Tibial nerve (tissue), 4 donors: ENCODE results near the gene ZNF687. TPM values are rescaled to one million over a fixed set of nuclear protein-coding genes. Genes with fewer than 3 reads are reported as not detected.

ENCODE experiments used
- DNase-seq, 2 donors: peaks; one replicate each; pipeline ENCODE4 v3.0.0-alpha.2; 2019; ENCODE audit warnings: low spot score in 2 of 2
- H3K27ac ChIP-seq, 4 donors: fragments of 200-600 bp; sonication (generic) in 3 of 4; one replicate each; pipeline ENCODE4 v1.5.1; 2017 to 2019; ENCODE audit warnings: mild to moderate bottlenecking in 1 of 4
- H3K27me3 ChIP-seq, 2 donors: fragments of 200-600 bp; sonication (generic) in 1 of 2; one replicate each; pipeline versions ENCODE4 v1.5.1 to v1.6.0; 2017 to 2019
- H3K36me3 ChIP-seq, 3 donors: fragments of 200-600 bp; sonication (generic); one replicate each; pipeline ENCODE4 v1.5.1; 2018 to 2019
- H3K4me1 ChIP-seq, 4 donors: fragments of 200-600 bp; sonication (generic) in 3 of 4; one replicate each; pipeline ENCODE4 v1.5.1; 2017 to 2019
- H3K4me3 ChIP-seq, 4 donors: fragments of 200-600 bp; sonication (generic) in 3 of 4; one replicate each; pipeline ENCODE4 v1.5.1; 2017 to 2019; ENCODE audit warnings: mild to moderate bottlenecking in 1 of 4, moderate library complexity in 1 of 4
- H3K9me3 ChIP-seq, 4 donors: fragments of 200-600 bp; sonication (generic) in 3 of 4; one replicate each; pipeline ENCODE4 v1.5.1; 2017 to 2019
- EP300 ChIP-seq, 2 donors: sonication (generic); formaldehyde crosslinking; IDR thresholded peaks; one replicate each; pipeline ENCODE4 v1.6.1; 2017; ENCODE audit warnings: antibody characterized with exemption in 2 of 2, mild to moderate bottlenecking in 1 of 2
- POLR2A ChIP-seq, 2 donors: fragments of 450-650 bp; IDR thresholded peaks; one replicate each; pipeline ENCODE4 v1.6.1; 2017; ENCODE audit warnings: antibody characterized with exemption in 2 of 2, mild to moderate bottlenecking in 2 of 2, moderate library complexity in 2 of 2
- WGBS, 2 donors: methylation state at CpG; one replicate each; pipeline ENCODE4 v1.1.5; 2018; 5-methylcytosine and 5-hydroxymethylcytosine counted together
- total RNA-seq, 4 donors: library from RNA; depleted of rRNA; stranded (reverse); fragments of >200 nt; gene quantifications; one replicate each; pipeline ENCODE4 v1.1.0, GENCODE V29; 2016
- TF ChIP-seq, protein P1 (sequence below), 5 experiments: fragments of 200-600 bp in 3 of 5; fragments of 450-650 bp in 2 of 5; sonication (generic) in 3 of 5; IDR thresholded peaks; one replicate each; pipeline ENCODE4 v1.5.1; 2016 to 2019; ENCODE audit warnings: antibody characterized with exemption in 5 of 5, mild to moderate bottlenecking in 3 of 5, moderate library complexity in 2 of 5

The ZNF687 gene
- total RNA-seq, 4 donors from 2014 or later, result 21.1 to 35.3 (median 27.1) TPM

DNA sequence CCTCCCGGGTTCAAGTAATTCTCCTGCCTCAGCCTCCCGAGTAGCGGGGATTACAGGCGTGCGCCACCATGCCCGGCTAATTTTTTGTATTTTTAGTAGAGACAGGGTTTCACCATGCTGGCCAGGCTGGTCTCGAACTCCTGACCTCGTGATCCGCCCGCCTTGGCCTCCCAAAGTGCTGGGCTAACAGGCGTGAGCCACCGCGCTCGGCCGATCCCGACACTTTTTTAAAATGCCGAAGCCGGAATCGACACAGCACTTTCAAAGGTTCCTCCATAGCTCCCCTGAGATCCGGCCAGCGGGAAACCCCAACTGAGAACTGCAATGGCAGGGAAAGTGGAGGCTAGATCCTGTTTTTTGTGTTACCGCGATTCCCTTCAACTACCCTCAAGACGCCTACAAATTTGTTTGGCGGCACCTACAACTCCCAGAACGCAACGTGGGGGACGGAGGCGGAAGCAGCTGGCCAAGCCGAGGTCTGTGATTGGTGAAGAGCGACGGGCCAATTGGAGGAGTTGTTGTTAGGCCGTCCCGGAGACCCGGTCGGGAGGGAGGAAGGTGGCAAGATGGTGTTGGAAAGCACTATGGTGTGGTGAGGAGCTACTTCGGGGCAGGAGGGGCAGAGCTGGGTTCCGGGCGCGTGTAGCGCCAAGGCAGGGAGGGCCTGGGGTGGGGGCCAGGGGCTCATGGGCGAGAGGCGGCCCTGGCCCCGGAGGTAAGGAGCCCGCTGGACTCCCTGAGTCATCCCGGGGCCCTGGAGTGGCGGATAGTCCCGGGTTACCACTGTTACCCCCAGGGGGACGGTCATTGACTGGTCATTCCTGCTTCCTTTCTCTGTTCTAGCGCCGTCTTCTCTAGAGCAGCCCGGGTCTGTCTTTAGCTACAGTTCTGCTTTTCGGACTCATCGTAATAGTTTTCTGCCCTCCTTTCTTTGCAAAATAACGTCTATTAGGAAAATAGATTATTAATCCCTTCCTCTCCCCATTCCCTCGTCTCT lies 27.6 kb upstream of the ZNF687 start, which contains the start of gene PSMD4:
Gene PSMD4 (plus strand): TSS at position 518 of the 997 bp plus-strand sequence. CDS start 49 bp downstream, at position 567.
- H3K9me3 ChIP-seq, result no peaks in the 10 kb centered on the region
- DNase-seq, result peak; percentile 90 to 93
- peak within 1 kb of the TSS; percentile 67 to 95 (median 88) for H3K27ac ChIP-seq
- WGBS, 2 donors, result 9 to 14% methylated on average over 56 of the region's 56 CpGs
- TF ChIP-seq POLR2A (IDR thresholded peaks at IDR 0.05) (peak; percentile 68 to 85), EP300 (IDR thresholded peaks at IDR 0.05) (peak; percentile 74 to 96)
- TF ChIP-seq, protein P1, sequence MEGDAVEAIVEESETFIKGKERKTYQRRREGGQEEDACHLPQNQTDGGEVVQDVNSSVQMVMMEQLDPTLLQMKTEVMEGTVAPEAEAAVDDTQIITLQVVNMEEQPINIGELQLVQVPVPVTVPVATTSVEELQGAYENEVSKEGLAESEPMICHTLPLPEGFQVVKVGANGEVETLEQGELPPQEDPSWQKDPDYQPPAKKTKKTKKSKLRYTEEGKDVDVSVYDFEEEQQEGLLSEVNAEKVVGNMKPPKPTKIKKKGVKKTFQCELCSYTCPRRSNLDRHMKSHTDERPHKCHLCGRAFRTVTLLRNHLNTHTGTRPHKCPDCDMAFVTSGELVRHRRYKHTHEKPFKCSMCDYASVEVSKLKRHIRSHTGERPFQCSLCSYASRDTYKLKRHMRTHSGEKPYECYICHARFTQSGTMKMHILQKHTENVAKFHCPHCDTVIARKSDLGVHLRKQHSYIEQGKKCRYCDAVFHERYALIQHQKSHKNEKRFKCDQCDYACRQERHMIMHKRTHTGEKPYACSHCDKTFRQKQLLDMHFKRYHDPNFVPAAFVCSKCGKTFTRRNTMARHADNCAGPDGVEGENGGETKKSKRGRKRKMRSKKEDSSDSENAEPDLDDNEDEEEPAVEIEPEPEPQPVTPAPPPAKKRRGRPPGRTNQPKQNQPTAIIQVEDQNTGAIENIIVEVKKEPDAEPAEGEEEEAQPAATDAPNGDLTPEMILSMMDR (IDR thresholded peaks at IDR 0.05), result peak in 2 of 5 experiments; percentile 24 to 33
- no peaks in the 10 kb centered on the region for H3K27me3 ChIP-seq
- peaks cover 0 to 21% (median 11%) of the 10 kb centered on the region in 4 donors for H3K4me1 ChIP-seq
- H3K36me3 ChIP-seq, result peaks cover 0 to 7% (median 0%) of the 10 kb centered on the region in 3 donors
- H3K4me3 ChIP-seq, result peak within 1 kb of the TSS; percentile 70 to 96 (median 93)

GRCh38 chr1:151255381-151255780 lies 26.7 kb upstream of the ZNF687 start:
- TF ChIP-seq POLR2A (IDR thresholded peaks at IDR 0.05) (no peak), EP300 (IDR thresholded peaks at IDR 0.05) (no peak)
- TF ChIP-seq, protein P1 (IDR thresholded peaks at IDR 0.05), result no peak
- no peaks in the 10 kb centered on the region for H3K9me3 ChIP-seq
- no peak for DNase-seq
- peak overlapping the region; percentile 70 to 96 (median 93) for H3K4me3 ChIP-seq
- H3K36me3 ChIP-seq, result no peaks in the 10 kb centered on the region
- peak overlapping the region in 3 of 4 donors; percentile 86 to 95 (median 90) for H3K27ac ChIP-seq
- WGBS, 2 donors, result 43 to 45% methylated on average over 10 of the region's 10 CpGs
- H3K27me3 ChIP-seq, result no peaks in the 10 kb centered on the region
- peaks cover 0 to 21% (median 11%) of the 10 kb centered on the region in 4 donors for H3K4me1 ChIP-seq

DNA sequence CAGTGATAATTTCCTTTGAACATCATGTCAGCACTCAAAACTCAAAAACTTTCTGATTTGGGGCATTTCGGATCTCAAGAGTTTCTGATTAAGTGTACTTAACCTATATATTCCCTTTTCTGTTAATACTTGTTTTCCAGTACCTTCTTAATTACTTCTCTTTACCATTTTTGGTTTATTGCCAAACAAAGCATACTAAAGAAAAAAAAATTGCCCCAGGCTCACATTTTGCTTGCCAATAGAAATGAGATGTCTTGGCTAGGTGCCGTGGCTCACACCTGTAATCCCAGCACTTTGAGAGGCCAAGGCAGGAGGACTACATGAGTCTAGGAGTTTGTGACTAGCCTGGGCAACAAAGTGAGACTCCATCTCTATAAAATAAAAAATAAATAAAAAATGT lies 22.7 kb upstream of the ZNF687 start:
- no peak for DNase-seq
- H3K36me3 ChIP-seq, result peaks cover 0 to 25% (median 5%) of the 10 kb centered on the region in 3 donors
- WGBS, 2 donors, result 90 to 92% methylated on average over 2 of the region's 2 CpGs
- no peak overlapping the region for H3K27ac ChIP-seq
- H3K9me3 ChIP-seq, result no peaks in the 10 kb centered on the region
- no peak overlapping the region for H3K4me3 ChIP-seq
- H3K4me1 ChIP-seq, result peaks cover 0 to 14% (median 11%) of the 10 kb centered on the region in 4 donors
- H3K27me3 ChIP-seq, result no peaks in the 10 kb centered on the region
- TF ChIP-seq POLR2A (IDR thresholded peaks at IDR 0.05) (no peak), EP300 (IDR thresholded peaks at IDR 0.05) (no peak)
- TF ChIP-seq, protein P1 (IDR thresholded peaks at IDR 0.05), result no peak

GRCh38 chr1:151265446-151266236 lies 16.5 kb upstream of the ZNF687 start:
- 89 to 92% methylated on average over 14 of the region's 14 CpGs for WGBS, 2 donors
- H3K9me3 ChIP-seq, result no peaks in the 10 kb centered on the region
- no peaks in the 10 kb centered on the region for H3K27me3 ChIP-seq
- no peak for DNase-seq
- no peak overlapping the region for H3K4me3 ChIP-seq
- H3K36me3 ChIP-seq, result peaks cover 3 to 88% (median 18%) of the 10 kb centered on the region in 3 donors
- no peak overlapping the region for H3K27ac ChIP-seq
- no peak for TF ChIP-seq EP300 (IDR thresholded peaks at IDR 0.05)
- TF ChIP-seq POLR2A (IDR thresholded peaks at IDR 0.05), result no peak
- TF ChIP-seq, protein P1 (IDR thresholded peaks at IDR 0.05), result no peak
- no peaks in the 10 kb centered on the region for H3K4me1 ChIP-seq
